ENCODE results near the gene TBX5. TPM values are rescaled to one million over a fixed set of nuclear protein-coding genes. Genes with fewer than 3 reads are reported as not detected.

The TBX5 gene
- total RNA-seq, 2 donors from 2014 or later = 238 to 345 TPM

GRCh38 chr12:114430306-114430705 is 24.4 kb upstream of the TBX5 start:
- Histone ChIP-seq H3K4me1 (peaks cover 0 to 49% of the 10 kb centered on the region in 2 donors), H3K9me3 (no peaks in the 10 kb centered on the region), H3K4me3 (no peak overlapping the region), H3K27me3 (no peaks in the 10 kb centered on the region), H3K36me3 (no peaks in the 10 kb centered on the region), H3K27ac (peak overlapping the region in 1 of 2 donors; percentile 8)
- DNase-seq (ENCODE audit: low spot score) = no peak
- TF ChIP-seq, protein P1, sequence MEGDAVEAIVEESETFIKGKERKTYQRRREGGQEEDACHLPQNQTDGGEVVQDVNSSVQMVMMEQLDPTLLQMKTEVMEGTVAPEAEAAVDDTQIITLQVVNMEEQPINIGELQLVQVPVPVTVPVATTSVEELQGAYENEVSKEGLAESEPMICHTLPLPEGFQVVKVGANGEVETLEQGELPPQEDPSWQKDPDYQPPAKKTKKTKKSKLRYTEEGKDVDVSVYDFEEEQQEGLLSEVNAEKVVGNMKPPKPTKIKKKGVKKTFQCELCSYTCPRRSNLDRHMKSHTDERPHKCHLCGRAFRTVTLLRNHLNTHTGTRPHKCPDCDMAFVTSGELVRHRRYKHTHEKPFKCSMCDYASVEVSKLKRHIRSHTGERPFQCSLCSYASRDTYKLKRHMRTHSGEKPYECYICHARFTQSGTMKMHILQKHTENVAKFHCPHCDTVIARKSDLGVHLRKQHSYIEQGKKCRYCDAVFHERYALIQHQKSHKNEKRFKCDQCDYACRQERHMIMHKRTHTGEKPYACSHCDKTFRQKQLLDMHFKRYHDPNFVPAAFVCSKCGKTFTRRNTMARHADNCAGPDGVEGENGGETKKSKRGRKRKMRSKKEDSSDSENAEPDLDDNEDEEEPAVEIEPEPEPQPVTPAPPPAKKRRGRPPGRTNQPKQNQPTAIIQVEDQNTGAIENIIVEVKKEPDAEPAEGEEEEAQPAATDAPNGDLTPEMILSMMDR (IDR thresholded peaks at IDR 0.05) = no peak

DNA sequence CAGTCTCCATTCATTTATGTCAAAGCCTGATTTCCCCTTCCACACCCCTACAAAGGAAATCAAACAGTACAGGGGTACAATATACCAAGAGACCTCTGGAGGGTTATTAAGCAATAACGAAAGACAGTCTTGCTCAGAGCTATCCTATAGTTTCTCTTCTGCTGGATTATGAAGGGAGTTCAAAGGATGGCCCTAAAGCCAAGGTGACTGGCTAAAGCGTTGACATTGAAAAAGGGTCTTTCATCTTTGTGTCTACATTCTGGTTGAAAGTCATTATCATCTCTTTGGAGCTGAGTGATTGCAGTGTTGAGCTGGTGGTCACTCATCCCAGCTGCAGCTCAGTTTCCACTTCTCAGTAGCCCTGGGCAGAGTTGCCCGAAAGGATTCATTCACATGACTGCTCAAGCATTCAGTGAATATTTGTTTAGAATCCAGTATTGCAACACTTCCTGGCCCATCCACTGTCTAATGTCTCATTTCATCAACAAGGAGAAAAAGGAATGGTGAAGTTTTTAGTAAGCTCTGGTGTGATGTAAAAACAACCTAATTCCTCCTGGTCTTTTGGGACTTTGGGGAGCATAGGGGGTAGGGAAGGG is 19.2 kb upstream of the TBX5 start:
- no peak overlapping the region for H3K4me3 ChIP-seq
- H3K36me3 ChIP-seq = peaks cover 19% of the 10 kb centered on the region
- H3K4me1 ChIP-seq = peaks cover 0 to 37% of the 10 kb centered on the region in 2 donors
- no peaks in the 10 kb centered on the region for H3K9me3 ChIP-seq
- no peak overlapping the region for H3K27ac ChIP-seq
- DNase-seq (ENCODE audit: low spot score) = no peak
- H3K27me3 ChIP-seq = no peaks in the 10 kb centered on the region
- TF ChIP-seq, protein P1 (IDR thresholded peaks at IDR 0.05) = no peak

DNA sequence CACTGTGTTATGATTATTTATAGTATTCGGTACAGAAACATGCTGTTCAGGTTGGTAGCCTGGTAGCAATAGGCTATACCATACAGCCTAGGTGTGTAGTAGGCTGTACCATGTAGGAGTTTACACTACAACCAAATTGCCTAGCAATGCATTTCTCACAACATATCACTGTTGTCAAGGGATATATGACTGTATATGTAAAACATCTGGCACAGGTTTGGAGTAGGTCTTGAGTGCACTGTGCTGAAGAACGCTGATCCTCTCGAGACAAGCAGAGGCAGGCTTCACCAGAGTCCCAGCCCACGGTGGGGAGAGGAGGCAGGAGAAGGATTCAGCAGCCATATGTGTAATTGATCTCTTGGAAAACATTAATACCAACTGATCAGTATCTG is 15.0 kb upstream of the TBX5 start:
- H3K4me1 ChIP-seq = peaks cover 0 to 62% of the 10 kb centered on the region in 2 donors
- DNase-seq (ENCODE audit: low spot score) = no peak

DNA sequence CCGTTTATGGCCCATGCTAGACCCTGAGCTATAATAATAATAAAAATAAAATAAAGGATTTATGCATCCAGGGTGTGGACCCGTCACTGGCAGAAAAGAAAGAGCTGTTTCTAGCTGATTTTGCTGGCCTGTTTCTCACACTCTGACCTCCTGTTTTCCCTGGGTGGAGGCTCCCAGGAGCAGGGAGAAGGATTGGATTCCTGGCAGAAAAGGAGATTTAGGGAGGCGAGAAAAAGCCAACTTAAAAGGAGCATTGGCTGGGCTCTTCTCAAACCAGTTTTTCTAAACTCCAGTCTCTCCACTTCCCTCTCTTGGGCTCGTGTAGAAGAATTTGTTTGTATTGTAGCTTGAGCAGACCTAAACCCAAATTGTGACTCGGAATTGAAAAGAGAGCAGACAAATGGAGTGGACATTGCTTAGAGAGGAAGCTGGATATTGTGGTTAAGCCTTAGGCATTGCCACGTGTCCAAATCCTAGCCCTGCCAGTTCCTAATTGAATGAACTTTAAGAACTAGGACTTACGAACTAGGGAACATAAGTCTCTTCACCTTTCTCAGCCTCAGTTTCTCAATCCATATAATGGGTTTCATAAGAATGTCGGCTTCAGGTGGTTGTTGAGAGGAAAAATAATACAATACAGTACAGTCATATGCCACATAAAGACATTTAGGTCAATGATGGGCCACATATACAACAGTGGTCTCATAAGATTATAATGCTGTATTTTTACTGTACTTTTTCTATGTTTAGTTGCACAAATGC is 14.4 kb upstream of the TBX5 start:
- Histone ChIP-seq H3K27ac (peak overlapping the region; percentile 46 to 58), H3K4me1 (peaks cover 0 to 63% of the 10 kb centered on the region in 2 donors), H3K36me3 (peaks cover 26% of the 10 kb centered on the region), H3K9me3 (no peaks in the 10 kb centered on the region), H3K27me3 (no peaks in the 10 kb centered on the region), H3K4me3 (no peak overlapping the region)
- TF ChIP-seq, protein P1 (IDR thresholded peaks at IDR 0.05) = no peak
- DNase-seq (ENCODE audit: low spot score) = no peak

More for the DNA sequence above, 15.0 kb upstream of the TBX5 start:
- TF ChIP-seq, protein P1 (IDR thresholded peaks at IDR 0.05) = no peak
- Histone ChIP-seq H3K36me3 (peaks cover 26% of the 10 kb centered on the region), H3K9me3 (no peaks in the 10 kb centered on the region), H3K27me3 (no peaks in the 10 kb centered on the region), H3K4me3 (no peak overlapping the region), H3K27ac (peak overlapping the region in 1 of 2 donors; percentile 58)

- H3K36me3 ChIP-seq = peaks cover 7% of the 10 kb centered on the region
- H3K27me3 ChIP-seq = no peaks in the 10 kb centered on the region
- DNase-seq (ENCODE audit: low spot score) = no peak
- TF ChIP-seq, protein P1 (IDR thresholded peaks at IDR 0.05) = no peak
- peak overlapping the region; percentile 88 to 90 for H3K27ac ChIP-seq
- no peak overlapping the region for H3K4me3 ChIP-seq
- H3K9me3 ChIP-seq = no peaks in the 10 kb centered on the region
- peaks cover 0 to 83% of the 10 kb centered on the region in 2 donors for H3K4me1 ChIP-seq
These were observed 10.1 kb upstream of the TBX5 start for GRCh38 chr12:114416028-114416427.

Data from right atrium auricular region (tissue), 2 donors.